ENCODE data around the gene CD8B2.

GRCh38 chr2:106566050-106566449 is 78.9 kb downstream of the CD8B2 start:
- no peak for TF ChIP-seq POLR2AphosphoS5 (IDR thresholded peaks at IDR 0.05; ENCODE audit: low read depth, low read length)
- no peak for TF ChIP-seq POLR2A (IDR thresholded peaks at IDR 0.05; ENCODE audit: low read depth, low read length)
- no peak for TF ChIP-seq SPI1 (IDR thresholded peaks at IDR 0.05; ENCODE audit: low read depth, low read length)

Measured in GM12891 (cell line).